Stomach (tissue), 9 donors: ENCODE data around the gene MAGI1. TPM values are rescaled to one million over a fixed set of nuclear protein-coding genes. Genes with fewer than 3 reads are reported as not detected.

Experiments
- DNase-seq, 2 donors: peaks; one replicate each; pipeline versions ENCODE4 v3.0.0 to v3.0.0-alpha.2; 2013 to 2019
- H3K27ac ChIP-seq, 5 donors: fragments of 200-600 bp in 4 of 5; sonication (generic) in 4 of 5; one replicate each; pipeline ENCODE4 v1.5.1; 2013 to 2019; ENCODE audit warnings: mild to moderate bottlenecking in 1 of 5, moderate library complexity in 1 of 5
- H3K27me3 ChIP-seq, 3 donors: fragments of 200-600 bp; sonication (generic); one replicate each; pipeline ENCODE4 v1.5.1; 2017 to 2019; ENCODE audit warnings: mixed run types in 1 of 3
- H3K36me3 ChIP-seq, 4 donors: fragments of 200-600 bp; sonication (generic); 1 replicate in 3 of 4; 2 replicates in 1 of 4; pipeline ENCODE4 v1.5.1; 2016 to 2019
- H3K4me1 ChIP-seq, 4 donors: fragments of 200-600 bp; sonication (generic); one replicate each; pipeline ENCODE4 v1.5.1; 2016 to 2019
- H3K4me3 ChIP-seq, 4 donors: fragments of 200-600 bp; sonication (generic) in 3 of 4; one replicate each; pipeline ENCODE4 v1.5.1; 2016 to 2019; ENCODE audit warnings: mild to moderate bottlenecking in 1 of 4
- H3K9me3 ChIP-seq, 4 donors: fragments of 200-600 bp; sonication (generic); one replicate each; pipeline ENCODE4 v1.5.1; 2016 to 2019
- CTCF ChIP-seq, 7 experiments: fragments of 450-650 bp in 4 of 7; fragments of 200-600 bp in 3 of 7; sonication (generic) in 3 of 7; IDR thresholded peaks; one replicate each; pipeline ENCODE4 v1.5.1; 2016 to 2019; ENCODE audit warnings: antibody characterized with exemption in 7 of 7, control low read depth in 2 of 7, mild to moderate bottlenecking in 1 of 7
- EP300 ChIP-seq: sonication (generic); formaldehyde crosslinking; IDR thresholded peaks from one replicate; pipeline ENCODE4 v1.6.1; 2017; ENCODE audit warnings: antibody characterized with exemption
- POLR2A ChIP-seq, 4 donors: fragments of 450-650 bp; IDR thresholded peaks; one replicate each; pipeline ENCODE4 v1.6.1; 2016; ENCODE audit warnings: antibody characterized with exemption in 4 of 4, control low read depth in 2 of 4, mild to moderate bottlenecking in 1 of 4, moderate library complexity in 1 of 4
- POLR2AphosphoS5 ChIP-seq, 3 donors: sonication (generic); formaldehyde crosslinking; IDR thresholded peaks; one replicate each; pipeline ENCODE4 v1.6.1; 2016; ENCODE audit warnings: antibody characterized with exemption in 3 of 3
- WGBS, 5 donors: extraction: QIAGEN DNeasy Blood & Tissue Kit in 3 of 5; methylation state at CpG; one replicate each; pipeline versions ENCODE4 v1.1.5 to v1.1.7; 2013 to 2018; 5-methylcytosine and 5-hydroxymethylcytosine counted together
- intact Hi-C: fragments of 100-400 bp; cut with DNase I; formaldehyde crosslinking; loops from one replicate; pipeline ENCODE4 v1.15.1; 2023; ENCODE audit warnings: low total_unique reads
- polyA plus RNA-seq, 3 donors: library from polyadenylated mRNA; stranded (reverse); fragments of 200-250 nt; gene quantifications; one replicate each; pipeline ENCODE4 v1.2.3, GENCODE V29; 2013
- total RNA-seq, 5 donors: library from RNA; depleted of rRNA; stranded (reverse); fragments of >200 nt; gene quantifications; one replicate each; pipeline versions ENCODE4 v1.1.0 to v1.2.3, GENCODE V29; 2014 to 2016
- donor health status: healthy with polysubstance abuse.
- donor health status: Bipolar disorder and iron deficiency.
- donor health status: healthy.

Gene MAGI1
- total and polyA plus RNA-seq, 8 donors = 5.7 to 237 (median 84.8) TPM

DNA sequence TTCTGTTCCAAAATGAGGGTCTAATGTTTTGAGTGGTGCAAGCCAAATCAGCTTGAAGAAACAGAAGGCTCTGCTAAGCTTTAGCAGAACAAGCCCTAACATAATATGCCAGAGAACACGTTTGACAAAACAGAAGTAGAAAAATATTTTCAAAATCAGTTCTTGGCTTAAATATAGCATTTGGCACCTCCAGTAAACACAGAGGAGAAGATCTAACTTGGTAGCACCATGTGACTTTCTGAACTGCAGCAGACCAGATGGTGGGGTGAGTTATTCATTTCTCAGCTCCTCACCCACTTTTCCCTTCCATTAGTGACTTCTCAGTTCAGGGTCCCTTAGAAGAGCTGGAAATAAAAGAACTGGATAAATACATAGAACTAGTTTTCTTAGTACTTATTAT lies 395.8 kb downstream of the MAGI1 start:
- no peak for TF ChIP-seq POLR2A (IDR thresholded peaks at IDR 0.05)
- no peak for TF ChIP-seq EP300
- no peak for TF ChIP-seq POLR2AphosphoS5 (IDR thresholded peaks at IDR 0.05)
- no peak for TF ChIP-seq CTCF (IDR thresholded peaks at IDR 0.05)
- no peak overlapping the region for H3K27ac ChIP-seq
- DNase-seq = peak in 1 of 2 donors; percentile 6
- H3K4me3 ChIP-seq = no peak overlapping the region
- H3K4me1 ChIP-seq = peaks cover 0 to 38% (median 15%) of the 10 kb centered on the region in 4 donors
- no peaks in the 10 kb centered on the region for H3K27me3 ChIP-seq
- WGBS, 5 donors = 12 to 33% (median 28%) methylated on average over 1 of the region's 1 CpG
- H3K36me3 ChIP-seq = no peaks in the 10 kb centered on the region
- intact Hi-C loops = no loop called here
- peaks cover 0 to 20% (median 4%) of the 10 kb centered on the region in 4 donors for H3K9me3 ChIP-seq

DNA sequence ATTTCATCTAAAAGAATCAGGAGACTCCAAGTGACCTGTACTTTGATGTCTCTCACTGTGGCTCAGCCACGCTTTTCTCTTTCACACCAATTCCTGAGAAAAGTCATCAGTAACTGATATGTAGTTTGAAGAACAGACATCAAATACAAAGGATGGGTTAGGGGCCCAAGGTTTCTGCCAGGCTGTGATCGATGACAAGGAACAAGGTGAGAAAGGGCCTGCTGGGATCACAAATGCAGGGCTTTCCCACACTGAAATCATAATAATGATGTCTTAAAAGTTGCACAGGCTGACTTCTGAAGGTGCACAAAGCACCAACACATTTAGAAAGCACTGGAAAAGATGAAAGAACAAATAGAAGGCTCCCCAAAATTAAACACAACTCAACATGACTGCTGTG lies 396.9 kb downstream of the MAGI1 start:
- Histone ChIP-seq H3K27me3 (no peaks in the 10 kb centered on the region), H3K27ac (no peak overlapping the region), H3K4me3 (no peak overlapping the region), H3K36me3 (no peaks in the 10 kb centered on the region), H3K9me3 (peaks cover 0 to 9% (median 1%) of the 10 kb centered on the region in 4 donors), H3K4me1 (peaks cover 0 to 41% (median 16%) of the 10 kb centered on the region in 4 donors)
- intact Hi-C loops = no loop called here
- WGBS, 5 donors = 50 to 63% (median 53%) methylated on average over 2 of the region's 2 CpGs
- no peak for TF ChIP-seq POLR2A (IDR thresholded peaks at IDR 0.05)
- no peak for TF ChIP-seq POLR2AphosphoS5 (IDR thresholded peaks at IDR 0.05)
- TF ChIP-seq CTCF (IDR thresholded peaks at IDR 0.05) = no peak
- no peak for TF ChIP-seq EP300
- DNase-seq = no peak

- intact Hi-C loops = no loop called here
- Histone ChIP-seq H3K27ac (no peak overlapping the region), H3K9me3 (peaks cover 0 to 1% (median 0%) of the 10 kb centered on the region in 4 donors), H3K36me3 (no peaks in the 10 kb centered on the region), H3K4me1 (peaks cover 0 to 41% (median 16%) of the 10 kb centered on the region in 4 donors), H3K4me3 (no peak overlapping the region), H3K27me3 (no peaks in the 10 kb centered on the region)
- TF ChIP-seq EP300 (no peak), POLR2AphosphoS5 (IDR thresholded peaks at IDR 0.05) (no peak), CTCF (IDR thresholded peaks at IDR 0.05) (no peak), POLR2A (IDR thresholded peaks at IDR 0.05) (no peak)
- DNase-seq = no peak
- WGBS, 5 donors = 53 to 70% (median 66%) methylated on average over 4 of the region's 4 CpGs
These were observed 397.7 kb downstream of the MAGI1 start for GRCh38 chr3:65641045-65641444.

- H3K4me1 ChIP-seq = peaks cover 0 to 41% (median 16%) of the 10 kb centered on the region in 4 donors
- H3K27me3 ChIP-seq = no peaks in the 10 kb centered on the region
- H3K4me3 ChIP-seq = no peak overlapping the region
- no peak for DNase-seq
- intact Hi-C loops = no loop called here
- no peak overlapping the region for H3K27ac ChIP-seq
- no peaks in the 10 kb centered on the region for H3K36me3 ChIP-seq
- TF ChIP-seq POLR2AphosphoS5 (IDR thresholded peaks at IDR 0.05) = no peak
- no peak for TF ChIP-seq CTCF (IDR thresholded peaks at IDR 0.05)
- TF ChIP-seq EP300 = no peak
- no peak for TF ChIP-seq POLR2A (IDR thresholded peaks at IDR 0.05)
- 87 to 94% (median 92%) methylated on average over 6 of the region's 6 CpGs for WGBS, 5 donors
- no peaks in the 10 kb centered on the region for H3K9me3 ChIP-seq
These were observed 399.3 kb downstream of the MAGI1 start for GRCh38 chr3:65639444-65639843.
